HG03280 (cell line): ENCODE data around the gene DIDO1.
"Not testable (repeated sequence)": the region's sequence is repeated elsewhere in the genome, so short reads cannot be mapped to it uniquely, and the experiment has no call there.

Experiments
- ATAC-seq: cut with Tn5 transposase; IDR thresholded peaks from one replicate; pipeline ENCODE4 v1.9.1; 2021; ENCODE audit warnings: mild to moderate bottlenecking, moderate library complexity; ENCODE audit not compliant: unreplicated experiment

The DIDO1 gene

DNA sequence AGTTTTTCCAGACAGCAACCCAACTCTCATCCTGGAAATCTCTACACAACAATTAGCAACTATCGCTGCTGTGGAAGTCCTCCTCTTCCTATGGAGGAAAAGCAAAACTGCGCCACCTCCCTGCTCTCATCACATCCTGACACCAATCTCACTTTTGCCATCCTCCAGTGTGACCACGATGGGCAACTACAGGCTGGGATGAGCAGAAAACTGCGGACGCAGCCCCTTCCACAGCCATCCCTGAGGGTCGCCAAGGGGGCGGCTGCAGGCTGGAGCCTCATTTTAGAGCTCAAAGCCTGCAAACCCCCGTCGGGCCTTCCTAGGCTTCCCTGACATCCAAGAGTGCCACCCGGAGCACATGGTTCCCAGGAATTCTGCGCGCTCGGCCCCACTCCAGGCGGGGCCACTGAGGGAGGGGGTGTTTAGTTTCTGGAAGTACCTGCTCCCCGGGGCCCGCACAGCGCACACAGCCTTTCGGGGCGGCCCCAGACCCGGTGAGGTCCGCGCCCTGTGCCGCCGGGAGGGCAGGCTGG is 65.8 kb downstream of the DIDO1 start:
- ATAC-seq = no peak

DNA sequence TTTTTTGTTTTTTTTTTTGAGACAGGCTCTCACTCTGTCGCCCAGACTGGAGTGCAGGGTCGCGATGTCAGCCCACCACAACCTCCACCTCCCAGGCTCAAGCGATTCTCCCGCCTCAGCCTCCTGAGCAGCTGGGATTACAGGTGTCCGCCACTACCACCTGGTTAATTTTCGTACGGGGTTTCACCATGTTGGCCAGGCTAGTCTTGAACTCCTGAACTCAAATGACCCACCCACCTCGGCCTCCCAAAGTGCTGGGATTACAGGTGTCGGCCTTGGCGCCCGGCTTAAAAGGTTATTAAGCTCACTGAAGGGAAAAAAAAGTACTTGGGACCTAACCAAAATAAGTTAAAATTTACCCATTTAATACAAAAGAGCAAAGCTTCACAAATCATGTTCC is 66.6 kb downstream of the DIDO1 start:
- no peak for ATAC-seq

DNA sequence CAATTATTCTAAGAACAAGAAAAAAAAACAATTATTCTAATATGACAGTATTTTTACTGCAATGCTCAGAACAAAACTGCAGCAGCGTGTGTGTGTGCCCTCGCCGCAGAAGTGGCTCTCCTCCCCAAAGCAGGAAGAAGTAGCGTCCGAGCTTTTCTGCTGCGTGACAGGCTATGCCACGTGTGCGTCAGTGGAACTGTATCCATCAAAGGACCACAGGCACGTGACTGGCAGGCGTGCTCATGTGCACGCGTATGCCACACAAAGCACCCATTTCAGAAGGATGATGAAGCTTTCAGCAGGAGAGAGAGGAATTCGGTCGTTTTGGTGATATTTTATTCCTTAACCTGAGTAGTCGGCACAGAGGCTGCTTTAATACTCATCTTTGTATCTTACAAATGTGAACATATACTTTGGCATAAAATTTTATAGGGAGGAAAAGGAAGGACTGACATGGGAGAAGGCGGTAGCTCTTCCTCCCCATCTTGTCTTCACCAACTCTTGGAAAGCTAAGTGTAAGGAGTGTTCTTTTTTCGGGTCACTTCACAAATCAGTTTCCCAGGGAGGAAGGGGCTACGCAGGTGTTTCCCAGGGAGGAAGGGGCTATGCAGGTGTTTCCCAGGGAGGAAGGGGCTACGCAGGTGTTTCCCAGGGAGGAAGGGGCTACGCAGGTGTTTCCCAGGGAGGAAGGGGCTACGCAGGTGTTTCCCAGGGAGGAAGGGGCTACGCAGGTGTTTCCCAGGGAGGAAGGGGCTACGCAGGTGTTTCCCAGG is 68.1 kb downstream of the DIDO1 start:
- no peak for ATAC-seq

DNA sequence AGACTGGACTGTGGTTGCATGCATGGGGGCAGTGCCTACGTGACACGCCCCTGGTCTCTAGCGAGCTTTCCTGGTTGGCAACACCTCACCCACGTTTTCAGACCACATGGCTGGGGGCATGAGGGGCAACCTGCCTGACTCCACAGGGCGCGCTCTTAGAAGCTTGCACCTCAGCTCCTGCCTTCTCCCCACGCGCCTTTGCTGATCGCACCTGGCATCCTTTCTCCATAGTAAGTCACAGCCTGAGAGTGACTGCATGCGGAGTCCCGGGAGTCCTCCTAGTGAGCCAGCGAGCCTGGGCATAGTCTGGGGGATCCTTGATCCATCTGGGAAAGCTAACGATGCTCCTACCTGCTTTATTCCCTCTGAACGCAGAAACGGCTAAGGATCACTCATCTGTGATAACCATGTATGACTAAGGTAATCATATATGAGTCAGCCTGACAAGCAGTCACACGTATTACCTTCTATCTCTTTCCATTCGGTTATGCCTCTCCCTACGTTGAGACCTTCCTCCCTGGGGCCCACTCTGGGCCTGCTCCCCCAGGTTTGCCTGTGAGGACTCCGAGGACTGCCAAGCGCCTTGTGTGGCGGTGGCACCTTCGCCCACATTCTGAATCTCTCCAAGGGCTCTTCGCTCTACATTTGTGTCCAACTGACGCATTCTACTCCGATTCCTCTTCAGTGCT is 69.2 kb downstream of the DIDO1 start:
- no peak for ATAC-seq

DNA sequence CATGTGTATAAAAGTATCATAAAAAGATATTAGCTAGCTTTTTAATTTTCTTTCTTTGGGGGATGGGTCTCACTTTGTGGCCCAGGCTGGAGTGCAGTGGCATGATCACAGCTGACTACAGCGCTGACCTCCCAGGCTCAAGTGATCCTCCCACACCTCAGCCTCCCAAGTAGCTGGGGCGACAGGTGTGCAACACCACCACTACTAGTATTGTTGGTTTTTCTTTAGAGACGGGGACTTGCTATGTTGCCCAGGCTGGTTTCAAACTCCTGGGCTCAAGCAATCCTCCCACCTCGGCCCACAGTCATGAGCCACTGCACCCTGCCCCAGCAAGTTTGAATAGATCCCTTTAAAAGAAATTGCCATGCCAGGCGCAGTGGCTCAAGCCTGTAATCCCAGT is 71.2 kb downstream of the DIDO1 start:
- ATAC-seq = no peak

DNA sequence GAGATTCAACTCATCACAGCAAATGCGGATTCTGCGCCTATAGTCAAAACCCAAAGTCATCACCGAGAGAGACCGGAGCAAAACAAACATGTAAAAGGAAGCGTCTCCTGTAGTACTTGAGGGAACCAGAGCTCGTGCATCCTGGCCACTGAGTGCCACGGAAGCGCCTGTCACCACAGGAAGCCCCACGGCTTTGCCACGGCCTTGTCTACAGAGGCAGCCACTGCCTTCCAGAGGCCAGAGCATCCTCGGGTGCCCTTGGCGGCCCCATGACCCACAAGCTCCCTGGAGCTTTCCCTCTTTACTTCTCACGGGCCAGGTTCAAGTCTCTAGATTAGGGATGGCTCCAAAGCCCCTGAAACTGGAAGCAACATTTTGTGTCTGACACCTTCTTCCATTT is 72.2 kb downstream of the DIDO1 start:
- no peak for ATAC-seq

DNA sequence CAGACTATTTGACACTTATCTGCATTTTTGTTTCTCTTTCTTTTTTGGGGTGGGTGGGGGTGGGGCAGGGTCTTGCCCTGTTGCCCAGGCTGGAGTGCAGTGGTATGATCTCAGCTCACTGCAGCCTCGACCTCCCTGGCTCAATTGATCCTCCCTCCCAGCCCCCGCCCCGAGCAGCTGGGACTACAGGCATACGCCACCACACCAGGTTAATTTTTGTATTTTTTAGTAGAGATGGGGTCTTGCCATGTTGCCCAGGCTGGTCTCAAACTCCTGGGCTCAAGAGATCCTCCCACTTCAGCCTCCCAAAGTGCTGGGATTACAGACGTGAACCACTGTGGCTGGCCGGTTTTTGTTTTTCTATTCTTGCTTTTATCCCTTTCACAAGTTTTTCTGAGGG is 73.0 kb downstream of the DIDO1 start:
- ATAC-seq = not testable (repeated sequence)

DNA sequence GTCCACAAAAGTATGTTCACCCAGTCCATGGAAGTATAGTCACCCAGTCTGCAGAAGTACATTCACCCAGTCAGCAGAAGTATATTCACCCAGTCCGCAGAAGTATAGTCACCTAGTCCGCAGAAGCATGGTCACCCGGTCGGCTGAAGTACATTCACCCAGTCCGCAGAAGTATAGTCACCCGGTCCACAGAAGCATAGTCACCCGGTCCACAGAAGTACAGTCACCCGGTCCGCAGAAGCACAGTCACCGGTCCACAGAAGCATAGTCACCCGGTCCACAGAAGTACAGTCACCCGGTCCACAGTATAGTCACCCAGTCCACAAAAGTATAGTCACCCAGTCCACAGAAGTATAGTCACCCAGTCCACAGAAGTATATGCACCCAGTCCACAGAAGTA is 73.5 kb downstream of the DIDO1 start:
- ATAC-seq = no peak

DNA sequence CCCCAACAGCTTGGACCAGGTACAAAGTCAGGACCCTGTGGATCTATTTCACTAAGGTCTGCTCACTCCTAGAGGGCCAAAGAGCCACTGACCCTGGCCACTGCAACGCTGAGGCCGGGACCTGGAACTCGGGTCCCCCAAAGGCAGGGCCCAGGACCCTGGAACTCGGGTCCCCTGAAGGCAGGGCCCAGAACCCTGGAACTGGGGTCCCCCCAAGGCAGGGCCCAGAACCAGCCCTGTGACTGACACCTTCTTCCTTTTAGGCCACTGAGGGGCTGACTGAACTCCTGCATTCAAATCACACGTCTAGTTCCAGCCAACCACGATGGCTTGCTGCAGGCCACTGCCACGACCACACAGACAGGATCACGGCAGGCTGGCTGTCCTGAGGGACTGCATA is 74.1 kb downstream of the DIDO1 start:
- no peak for ATAC-seq

DNA sequence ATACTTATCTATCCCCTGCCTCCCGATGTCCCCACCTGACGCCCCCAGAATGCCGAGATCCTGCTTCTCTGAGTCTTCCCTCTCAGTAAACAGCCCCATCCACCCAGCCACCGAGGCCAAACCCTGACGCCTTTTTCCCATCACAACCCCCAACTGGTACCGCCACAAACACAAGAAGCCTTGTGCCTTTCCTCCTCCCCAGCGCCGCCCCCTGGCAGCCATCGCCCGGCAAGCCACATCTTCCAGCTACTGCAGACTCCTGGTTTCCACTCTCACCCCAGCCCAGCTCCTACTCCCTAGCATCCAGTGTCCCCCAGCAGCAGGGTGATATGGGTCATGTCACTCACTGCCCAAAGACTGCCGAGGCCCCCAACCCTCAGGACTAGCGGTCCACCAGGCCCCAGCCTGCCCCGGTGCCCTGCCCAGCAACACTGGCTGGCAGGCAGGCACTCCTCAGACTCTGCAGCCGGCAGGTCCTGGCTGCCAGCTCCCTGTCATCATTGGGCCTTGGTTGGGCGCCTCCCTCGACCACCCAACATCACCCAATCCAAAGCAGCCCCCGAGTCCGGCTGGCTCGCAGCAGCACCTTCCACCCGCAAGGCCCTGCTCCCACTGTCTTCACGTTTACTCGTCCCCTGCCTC is 75.9 kb downstream of the DIDO1 start:
- no peak for ATAC-seq

DNA sequence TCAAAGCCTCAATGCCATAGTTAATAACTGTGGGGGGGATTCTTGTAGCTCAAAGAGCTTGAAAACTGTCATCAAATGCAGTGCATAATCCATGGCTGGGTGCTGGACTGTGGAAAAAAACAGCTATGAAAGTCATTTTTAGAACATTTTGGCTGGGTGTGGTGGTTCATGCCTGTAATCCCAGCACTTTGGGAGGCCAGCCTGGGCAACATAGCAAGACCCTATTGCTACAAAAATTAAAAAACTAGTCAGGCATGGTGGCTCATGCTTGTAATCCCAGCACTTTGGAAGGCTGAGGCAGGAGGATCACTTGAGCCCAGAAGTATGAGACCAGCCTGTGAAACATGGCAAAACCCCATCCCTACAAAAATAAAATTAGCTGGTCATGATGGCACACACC is 76.9 kb downstream of the DIDO1 start:
- no peak for ATAC-seq

DNA sequence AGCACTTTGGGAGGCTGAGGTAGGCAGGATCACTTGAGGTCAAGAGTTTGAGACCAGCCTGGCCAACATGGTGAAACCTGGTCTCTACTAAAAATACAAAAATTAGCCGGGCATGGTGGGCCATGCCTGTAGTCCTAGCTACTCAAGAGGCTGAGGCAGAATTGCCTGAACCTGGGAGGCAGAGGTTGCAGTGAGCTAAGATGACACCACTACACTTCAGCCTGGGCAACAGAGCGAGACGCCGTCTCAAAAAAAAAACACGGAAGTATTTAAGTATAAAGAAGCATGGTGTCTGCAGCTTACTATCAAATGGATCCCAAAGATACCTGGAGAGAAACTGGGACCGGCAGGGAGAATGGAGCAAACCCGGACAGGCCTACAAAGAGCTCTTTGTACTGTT is 77.4 kb downstream of the DIDO1 start:
- not testable (repeated sequence) for ATAC-seq

DNA sequence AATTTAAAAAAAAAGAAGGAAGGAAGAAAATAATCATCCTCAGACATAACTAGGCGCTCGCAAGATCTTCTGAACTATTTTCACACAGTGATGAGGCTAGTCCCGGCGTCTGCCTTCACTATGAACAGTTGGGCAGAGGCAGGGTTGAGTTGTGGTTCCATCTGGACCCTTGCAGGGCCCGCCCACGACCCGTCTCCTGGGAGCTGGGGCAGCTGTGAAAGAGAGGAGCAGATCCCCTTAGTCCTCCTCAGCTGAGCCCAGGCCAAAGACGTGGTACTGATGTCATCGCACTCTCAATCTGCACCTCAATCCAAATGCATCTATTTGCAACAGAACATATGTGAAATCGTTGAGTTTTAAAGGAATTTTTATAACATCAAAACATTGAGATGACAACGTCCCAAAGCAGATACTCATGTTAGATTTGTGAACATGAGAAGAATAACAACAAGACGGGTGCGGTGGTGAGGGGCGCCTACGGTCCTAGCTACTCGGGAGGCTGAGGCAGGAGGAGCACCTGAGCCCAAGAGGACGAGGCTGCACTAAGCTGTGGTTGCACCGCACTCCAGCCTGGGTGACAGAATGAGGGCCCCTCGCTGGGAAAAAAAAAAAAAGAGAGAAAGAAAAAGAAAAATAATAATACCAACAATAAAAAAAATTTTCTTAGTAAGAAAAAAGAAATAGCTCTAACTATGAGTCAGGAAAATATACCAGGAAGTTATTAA is 80.0 kb downstream of the DIDO1 start:
- ATAC-seq = no peak

DNA sequence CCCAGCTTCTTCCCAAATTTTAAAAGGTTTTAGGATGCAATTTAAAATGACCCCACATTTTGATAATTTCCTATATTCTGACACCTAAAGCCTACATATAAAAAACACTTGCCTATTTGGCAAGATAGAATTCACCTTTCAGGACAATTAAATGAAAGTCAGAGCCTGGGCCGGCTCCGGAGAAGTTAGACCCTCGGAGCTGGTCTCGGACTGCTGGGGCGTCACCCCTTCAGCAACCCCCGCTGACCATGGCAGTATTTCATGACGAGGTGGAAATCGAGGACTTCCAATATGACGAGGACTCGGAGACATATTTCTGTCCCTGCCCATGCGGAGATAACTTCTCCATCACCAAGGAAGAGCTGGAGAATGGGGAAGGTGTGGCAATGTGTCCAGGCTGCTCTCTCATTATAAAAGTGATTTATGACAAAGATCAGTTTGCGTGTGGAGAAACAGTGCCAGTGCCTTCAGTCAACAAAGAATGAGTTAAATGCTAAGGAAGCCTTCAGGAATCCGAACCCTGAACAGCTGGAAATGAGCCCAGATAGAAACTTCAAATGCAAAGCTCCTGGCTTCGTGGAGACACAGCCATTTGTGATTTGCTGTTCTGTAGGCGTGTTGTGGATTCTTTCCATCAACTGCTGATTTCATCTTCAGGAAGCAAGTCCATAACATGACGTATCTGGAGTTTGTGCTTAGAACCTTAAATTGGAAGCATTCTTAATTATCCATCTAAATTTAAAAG is 80.7 kb downstream of the DIDO1 start:
- ATAC-seq = no peak

DNA sequence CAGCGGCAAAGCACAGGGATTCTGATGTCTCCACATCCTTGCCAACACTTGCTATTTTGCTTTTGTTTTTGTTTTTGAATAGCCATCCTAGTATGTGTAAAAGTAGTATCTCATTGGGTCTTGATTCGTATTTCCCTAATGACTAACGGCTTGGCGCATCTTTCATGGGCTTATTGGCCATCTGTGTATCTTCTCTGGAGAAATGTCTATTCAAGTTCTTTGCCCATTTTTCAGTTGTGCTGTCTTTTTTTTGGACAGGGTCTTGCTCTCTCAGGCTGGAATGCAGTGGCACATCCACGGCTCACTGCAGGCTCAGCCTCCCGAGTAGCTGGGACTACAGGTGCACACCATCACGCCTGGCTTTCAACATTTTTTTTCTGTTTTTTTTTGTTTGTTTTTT is 82.1 kb downstream of the DIDO1 start:
- ATAC-seq = no peak

DNA sequence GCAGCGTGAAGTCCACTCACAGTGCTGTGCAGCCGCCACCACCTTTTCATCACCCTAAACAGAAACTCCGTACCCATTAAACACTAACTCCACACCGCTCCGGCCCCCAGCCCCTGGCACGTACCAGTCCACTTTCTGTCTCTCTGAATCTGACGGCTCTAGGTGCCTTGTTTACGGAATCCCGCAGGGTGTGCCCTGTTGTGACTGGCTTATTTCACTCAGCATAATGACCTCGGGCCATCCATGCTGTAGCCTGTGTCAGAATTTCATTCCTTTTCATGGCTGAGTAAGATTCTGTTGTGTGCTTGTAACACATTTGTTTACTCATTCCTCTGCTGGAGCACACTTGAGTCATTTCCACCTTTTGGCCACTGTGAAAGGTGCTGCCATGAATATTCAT is 82.6 kb downstream of the DIDO1 start:
- ATAC-seq = no peak

DNA sequence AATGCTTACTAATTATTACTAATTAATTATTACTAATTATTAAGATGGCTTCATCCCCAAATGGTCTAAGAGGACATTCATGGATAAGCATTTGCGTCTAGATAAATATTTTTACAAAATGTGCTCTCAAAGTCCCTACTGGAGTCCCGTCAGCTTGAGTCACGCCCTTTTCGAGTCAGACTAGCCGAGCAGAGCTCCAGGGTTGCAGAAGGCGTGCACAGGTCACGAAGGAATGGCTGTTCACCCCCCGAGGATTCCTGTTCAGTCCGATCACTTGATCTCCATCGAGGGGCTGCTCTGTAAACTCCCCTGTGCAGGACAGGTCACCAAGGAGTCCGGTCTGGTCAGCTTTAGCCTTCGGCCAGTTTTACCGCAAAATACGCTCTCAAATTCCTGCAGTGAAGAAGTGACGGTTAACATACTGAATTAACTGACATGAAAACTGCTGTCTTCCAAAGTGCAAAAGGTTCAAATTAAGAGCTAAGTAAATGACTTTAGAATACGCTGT is 84.5 kb downstream of the DIDO1 start:
- no peak for ATAC-seq

DNA sequence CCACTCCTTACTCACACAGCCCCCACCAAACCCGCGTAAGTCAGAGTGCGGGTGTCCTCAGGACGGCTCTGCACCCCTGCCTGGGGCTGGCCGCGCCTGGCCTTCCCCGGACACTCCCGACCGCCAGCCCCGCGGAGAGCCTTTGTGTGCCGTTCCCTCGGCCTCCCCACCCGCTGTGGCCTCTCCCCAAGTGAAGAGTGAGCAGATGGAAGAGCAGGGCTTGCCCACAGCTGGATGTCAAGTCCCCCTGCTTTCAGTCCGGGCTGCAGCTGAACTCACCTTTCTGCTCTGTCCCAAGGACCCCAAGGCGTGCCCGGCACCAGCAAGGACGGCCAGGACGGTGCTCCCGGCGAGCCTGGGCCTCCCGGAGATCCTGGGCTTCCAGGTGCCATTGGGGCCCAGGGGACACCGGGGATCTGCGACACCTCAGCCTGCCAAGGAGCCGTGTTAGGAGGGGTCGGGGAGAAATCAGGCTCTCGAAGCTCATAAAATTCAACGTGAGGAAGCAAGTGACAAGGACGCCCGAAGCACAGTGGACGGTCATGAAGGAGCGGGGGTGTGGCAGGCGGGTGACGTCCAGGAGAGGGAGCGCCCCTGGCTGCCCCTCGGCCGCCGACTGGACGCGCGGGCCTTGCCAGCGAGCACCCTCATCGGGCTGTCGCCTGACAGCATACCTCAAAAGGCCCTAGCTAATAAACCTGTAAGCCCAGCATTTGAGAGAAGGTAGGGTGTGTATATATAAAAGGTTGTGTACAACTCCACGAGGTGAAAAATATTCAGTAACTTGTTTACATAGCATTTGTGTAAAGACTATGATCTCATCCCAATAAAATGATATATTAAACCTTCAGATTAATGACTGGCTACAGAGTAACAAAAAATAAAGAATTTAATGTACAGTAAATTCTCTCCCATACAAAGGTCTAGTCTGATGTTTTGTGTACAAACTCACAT is 85.8 kb downstream of the DIDO1 start:
- ATAC-seq = no peak

DNA sequence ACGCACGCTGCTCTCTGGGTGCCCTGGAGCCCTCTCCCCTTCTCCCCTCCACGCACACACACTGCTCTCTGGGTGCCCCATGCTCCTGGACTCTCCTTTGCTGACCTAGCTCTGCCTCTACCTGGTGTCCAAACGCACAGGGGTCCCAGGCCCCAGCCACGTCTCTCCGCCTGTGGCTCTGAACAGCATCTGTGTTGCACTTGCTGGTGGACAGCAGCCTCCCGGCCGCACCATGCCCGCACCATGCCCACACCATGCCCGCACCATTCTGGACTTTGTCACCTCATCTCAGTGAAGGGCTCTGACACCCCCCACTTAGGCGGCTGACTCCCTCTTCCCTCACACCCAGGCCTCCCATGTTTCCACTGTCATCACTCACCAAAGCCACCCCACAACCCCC is 86.5 kb downstream of the DIDO1 start:
- ATAC-seq = no peak
